Inflammatory macrophage treated with lipopolysaccharide for 4 hours (primary cell): ENCODE results near the gene KANK3.
"Not testable (repeated sequence)": the region's sequence is repeated elsewhere in the genome, so short reads cannot be mapped to it uniquely, and the experiment has no call there.

Experiments used
- DNase-seq: peaks from one replicate; pipeline ENCODE4 v3.0.0-alpha.2; 2020

Gene KANK3

DNA sequence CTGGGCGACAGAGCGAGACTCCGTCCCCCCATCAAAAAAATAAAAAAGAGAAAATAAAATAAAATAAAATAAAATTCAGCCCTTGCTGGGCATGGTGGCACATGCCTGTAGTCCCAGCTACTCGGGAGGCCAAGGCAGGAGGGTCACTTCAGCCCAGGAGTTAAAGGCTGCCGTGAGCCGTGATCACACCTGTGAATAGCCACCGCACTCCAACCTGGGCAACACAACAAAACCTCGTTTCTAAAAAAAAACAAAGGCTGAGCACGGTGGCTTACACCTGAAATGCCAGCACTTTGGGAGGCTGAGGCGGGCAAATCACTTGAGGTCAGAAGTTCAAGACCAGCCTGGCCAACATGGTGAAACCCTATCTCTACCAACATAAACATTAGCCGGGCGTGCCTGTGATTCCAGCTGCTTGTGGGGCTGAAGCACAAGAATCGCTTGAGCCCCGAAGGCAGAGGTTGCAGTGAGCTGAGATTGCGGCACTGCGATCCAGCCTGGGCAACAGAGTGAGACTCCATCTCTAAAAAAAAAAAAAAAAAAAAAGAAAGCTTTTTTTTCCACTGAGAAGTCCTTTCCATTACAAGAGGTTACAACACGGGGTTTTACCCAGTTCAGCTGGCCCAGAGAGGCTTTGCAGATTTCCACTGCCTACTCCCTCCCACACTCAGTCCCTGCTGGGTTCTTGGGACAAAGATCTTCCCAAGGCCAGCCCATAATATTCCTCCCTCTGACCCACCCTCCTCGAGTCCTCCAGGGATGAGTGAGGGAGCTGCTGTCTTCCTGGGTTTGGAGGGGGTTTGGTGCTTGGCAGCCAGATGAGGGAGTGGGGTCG lies 27.3 kb upstream of the KANK3 start:
- DNase-seq = peak; percentile 39

DNA sequence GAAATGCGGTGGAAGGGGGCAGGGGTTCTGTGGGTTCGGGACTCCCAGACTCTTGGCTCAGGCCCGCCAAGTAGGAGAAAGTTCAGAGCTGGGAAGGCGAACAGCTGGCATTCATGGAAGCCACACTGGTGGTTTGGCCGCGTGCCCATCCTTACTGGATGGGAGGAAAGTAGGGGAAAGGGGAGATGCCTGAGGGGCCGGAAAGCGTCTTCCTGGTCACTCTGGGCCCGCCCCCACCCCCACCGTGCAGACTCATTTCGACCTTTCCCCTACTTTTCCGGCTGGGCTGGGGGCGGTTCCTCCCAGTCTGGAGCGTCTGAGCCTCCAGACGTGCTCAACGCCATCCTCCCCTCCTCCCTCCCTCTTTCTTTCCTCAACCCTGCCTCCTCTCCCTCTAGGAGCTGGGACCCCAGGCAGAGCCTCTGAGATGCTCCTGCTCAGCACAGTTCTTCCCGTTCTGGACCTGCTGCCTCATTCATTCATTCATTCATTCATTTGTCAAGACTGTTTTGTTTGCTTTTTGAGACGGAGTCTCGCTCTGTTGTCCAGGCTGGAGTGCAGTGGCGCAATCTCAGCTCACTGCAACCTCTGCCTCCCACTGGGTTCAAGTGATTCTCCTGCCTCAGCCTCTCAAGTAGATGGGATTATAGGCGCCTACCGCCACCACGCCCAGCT lies 24.4 kb upstream of the KANK3 start:
- no peak for DNase-seq

DNA sequence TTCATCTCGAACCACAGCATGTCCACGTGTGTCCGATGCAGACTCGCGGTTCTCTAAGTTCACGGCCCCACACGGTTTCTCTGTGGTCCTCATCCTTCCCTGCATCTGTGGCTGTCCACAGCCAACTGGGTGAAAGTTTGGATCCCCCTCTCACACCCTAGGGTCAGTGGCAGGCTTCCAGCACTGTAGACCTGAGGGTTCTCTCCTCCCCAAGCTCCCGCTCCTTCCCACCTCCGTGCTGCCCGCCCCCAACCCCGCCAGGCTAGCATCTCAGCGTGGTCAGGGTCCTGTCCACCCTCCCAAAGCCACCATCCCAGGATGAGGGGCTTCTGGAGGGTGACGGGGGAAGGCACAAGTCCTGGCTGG lies 23.9 kb upstream of the KANK3 start:
- DNase-seq = no peak

DNA sequence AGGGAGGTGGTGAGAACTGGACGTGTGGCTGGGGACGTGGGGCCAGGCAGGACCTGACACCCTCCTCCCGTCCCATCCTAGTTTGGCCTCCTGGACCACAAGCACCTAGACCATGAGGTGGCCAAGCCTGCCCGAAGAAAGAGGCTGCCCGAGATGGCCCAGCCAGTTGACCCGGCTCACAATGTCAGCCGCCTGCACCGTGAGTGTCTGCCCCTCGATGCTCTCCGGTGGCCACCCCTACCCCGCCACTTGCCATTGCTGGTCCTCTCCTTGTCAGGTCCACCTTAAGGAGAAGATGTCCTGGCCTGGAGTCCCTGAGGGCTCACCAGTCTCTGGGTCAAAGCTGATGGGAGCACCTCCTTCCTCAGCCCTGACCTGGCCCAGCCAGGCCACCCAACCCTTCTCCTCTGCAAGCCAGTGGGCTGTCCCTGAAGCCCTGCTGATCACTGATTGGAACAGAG lies 23.1 kb upstream of the KANK3 start:
- DNase-seq = no peak

DNA sequence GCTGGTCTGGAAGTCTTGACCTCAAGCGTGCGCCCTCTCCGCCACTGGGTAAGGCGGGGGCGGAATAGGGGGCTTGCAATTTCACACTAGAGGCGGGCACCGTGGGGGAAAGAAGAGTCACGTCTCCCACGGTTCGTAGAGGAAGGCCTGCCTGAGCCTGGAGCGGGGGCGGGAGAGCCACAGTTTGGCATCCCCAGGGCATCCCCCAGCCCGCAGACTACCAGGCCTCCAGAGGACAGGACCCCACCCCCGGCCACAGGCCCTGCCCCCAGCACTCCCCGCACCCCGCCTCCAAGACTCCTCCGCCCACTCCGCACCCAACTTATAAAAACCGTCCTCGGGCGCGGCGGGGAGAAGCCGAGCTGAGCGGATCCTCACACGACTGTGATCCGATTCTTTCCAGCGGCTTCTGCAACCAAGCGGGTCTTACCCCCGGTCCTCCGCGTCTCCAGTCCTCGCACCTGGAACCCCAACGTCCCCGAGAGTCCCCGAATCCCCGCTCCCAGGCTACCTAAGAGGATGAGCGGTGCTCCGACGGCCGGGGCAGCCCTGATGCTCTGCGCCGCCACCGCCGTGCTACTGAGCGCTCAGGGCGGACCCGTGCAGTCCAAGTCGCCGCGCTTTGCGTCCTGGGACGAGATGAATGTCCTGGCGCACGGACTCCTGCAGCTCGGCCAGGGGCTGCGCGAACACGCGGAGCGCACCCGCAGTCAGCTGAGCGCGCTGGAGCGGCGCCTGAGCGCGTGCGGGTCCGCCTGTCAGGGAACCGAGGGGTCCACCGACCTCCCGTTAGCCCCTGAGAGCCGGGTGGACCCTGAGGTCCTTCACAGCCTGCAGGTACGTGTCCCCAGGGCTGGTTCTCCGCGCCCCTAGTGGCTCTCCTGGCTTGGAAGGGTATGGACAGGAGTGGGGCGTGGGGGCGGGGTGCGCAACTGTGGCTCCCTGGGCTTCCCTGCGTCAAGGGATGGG lies 21.0 kb upstream of the KANK3 start, which contains the start of gene ANGPTL4:
ANGPTL4 (plus strand) TSS at position 353 of the 969 bp plus-strand sequence; CDS start at position 520, 167 bp downstream.
- DNase-seq = peak; percentile 56

DNA sequence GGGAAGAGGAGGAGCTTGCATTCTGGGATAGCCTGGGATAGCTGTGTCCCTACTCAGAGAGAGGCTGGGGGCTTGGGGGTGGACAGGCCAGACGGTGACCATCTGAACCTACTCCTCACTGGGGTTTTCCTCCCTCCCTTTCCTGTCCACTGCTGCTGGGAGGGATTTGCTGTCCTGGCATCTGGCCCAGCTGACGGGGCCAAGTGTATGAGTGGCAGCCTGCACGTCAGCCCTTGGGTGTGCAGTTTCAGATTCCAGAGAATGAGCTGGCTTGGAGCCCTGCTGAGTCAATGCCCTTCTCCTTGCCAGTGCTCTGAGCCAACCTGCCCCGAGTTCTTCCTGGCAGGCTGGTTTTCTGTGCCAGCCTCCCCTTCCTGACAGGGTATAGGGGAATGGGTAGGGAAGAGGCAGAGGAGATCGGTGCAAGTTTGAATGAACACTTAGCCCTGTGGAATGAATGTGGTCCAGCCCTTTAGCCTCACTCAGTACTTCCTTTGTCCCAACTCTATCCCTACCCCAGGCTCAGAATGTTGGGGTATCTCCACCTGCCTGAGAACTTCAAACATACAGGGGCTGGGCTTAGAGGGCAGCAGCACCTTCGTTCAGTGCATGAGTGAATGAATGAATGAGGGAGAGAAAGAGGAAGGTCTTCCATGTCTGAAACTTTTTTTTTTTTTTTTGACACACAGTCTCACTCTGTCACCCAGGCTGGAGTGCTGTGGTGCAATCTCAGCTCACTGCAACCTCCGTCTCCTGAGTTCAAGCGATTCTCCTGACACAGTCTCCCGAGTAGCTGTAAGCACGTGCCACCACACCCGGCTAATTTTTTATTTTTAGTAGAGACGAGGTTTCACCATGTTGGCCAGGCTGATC lies 19.1 kb upstream of the KANK3 start:
- DNase-seq = peak; percentile 98

DNA sequence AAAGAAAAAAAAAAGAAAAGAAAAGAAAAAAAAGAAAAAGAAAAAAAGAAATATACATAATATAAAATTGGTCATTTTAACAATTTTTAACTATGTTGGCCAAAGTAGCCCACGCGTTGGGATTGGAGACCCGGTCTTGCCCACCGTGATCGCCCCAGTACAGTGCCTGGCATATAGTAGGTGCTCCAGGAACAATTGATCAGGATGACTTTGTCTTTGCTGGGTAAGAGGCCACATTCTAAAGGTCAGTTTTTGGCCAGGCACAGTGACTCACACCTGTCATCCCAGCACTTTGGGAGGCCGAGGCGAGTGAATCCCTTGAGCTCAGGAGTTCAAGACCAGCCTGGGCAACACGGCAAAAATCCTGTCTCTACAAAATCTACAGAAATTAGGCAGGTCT lies 17.1 kb upstream of the KANK3 start:
- DNase-seq = no peak

DNA sequence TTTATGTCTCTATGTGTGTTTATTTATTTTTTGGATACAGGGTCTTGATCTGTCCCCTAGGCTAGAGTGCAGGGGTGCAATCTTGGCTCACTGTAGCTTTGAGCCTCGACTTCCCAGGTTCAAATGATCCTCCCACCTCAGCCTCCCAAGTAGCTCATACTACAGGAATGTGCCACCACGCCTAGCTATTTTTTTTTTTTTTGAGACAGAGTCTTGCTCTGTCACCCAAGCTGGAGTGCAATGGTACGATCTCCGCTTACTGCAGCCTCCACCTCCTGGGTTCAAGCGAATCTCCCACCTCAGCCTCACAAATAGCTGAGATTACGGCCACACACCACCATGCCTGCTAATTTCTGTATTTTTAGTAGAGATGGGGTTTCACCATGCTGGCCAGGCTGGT lies 15.9 kb upstream of the KANK3 start:
- no peak for DNase-seq

DNA sequence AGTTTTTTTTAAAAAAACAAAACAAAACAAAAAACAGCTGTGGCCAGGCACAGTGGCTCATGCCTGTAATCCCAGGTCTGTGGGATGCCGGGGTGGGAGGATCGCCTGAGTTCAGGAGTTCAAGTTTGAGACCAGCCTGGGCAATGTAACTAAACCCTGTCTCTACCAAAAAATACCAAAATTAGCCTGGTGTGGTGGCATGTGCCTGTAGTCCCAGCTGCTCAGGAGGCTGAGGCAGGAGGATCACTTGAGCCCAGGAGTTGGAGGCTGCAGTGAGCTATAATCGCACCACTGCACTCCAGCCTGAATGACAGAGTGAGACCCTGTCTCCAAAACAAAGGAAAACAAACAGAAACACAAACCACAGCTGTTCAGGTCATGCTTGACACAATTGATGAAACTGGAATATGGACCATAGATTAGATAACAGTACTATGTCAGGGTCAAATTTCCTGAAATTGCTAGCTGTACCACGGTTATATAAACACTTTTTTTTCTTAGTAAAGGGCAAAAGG lies 14.0 kb upstream of the KANK3 start:
- DNase-seq = no peak

DNA sequence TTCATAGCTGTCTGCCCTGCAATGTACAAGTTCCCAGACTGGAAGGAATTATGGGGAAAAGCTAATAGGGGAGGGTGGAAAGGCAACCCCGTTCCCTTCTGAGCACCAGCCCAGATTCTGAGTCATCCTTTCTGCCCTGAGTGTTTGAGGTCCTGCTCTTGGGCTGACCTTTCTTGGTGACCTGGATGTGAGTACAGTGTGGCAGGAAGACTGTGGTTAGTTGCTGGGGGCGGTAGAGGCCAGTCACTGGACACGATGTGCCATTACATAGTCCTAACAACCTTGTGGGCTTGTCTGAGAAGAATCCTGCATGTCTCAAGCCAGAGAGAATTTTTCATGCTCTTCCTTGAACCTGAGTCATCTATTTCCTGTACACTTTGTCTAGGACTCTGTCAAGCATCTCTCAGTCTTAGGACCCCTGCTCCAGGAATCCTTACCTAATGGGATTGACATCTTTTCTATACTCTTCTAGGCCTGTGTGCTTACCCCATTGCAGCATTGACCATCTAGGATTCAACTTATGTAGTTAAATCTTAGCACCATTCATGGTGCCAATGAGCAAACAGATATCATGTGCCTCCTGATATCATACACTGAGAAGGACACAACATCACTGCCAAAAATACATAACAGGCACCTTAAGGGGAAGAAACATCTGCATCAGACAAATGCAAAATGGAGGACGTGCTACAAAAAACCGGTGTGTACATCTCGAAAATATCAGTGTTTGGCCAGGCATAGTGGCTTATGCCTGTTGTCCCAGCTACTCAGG lies 12.8 kb upstream of the KANK3 start:
- DNase-seq = peak; percentile 96

DNA sequence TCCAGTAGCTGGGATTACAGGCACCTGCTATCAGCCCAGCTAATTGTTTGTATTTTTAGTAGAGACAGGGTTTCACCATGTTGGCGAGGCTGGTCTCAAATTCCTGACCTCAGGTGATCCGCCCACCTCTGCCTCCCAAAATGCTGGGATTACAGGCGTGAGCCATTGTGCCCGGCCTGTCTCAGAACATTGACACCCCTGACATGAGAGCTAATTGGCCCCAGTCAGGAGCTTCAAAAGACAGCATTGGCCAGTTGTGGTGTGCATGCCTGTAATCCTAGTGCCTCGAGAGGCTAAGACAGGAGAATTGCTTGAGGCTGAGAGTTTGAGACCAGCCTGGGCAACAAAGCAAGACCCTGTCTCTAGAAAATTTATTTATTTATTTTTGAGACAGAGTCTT lies 9.8 kb upstream of the KANK3 start:
- not testable (repeated sequence) for DNase-seq

DNA sequence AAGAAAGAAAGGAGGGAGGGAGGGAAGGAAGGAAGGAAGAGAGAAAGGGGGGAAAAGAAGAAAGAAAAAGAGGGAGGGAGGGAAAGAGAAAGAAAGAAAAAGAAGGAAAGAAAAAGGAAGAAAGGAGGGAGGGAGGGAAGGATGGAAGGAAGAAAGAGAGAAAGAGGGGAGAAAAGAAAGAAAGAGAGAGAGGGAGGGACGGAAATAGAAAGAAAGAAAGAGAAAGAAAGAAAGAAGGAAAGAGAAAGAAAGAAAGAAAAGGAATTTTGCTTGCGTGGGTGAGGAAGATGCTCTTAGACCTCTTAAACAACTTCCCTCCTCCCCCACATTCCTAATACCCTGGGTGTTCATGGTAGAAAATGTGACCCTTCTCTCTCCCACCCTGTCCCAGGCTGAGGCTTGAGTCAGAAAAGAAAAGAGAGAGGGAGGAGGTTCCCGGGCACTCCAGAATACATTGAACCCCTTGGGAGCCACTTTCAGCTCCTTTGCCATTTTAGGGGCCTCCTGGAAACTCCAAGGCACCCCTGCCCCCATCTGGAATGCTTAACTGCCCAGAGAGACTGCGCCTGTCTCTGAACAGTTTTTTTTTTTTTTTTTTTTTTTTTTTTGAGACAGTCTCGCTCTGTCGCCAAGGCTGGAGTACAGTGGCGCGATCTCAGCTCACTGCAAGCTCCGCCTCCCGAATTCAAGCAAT lies 9.2 kb upstream of the KANK3 start:
- peak; percentile 47 for DNase-seq

DNA sequence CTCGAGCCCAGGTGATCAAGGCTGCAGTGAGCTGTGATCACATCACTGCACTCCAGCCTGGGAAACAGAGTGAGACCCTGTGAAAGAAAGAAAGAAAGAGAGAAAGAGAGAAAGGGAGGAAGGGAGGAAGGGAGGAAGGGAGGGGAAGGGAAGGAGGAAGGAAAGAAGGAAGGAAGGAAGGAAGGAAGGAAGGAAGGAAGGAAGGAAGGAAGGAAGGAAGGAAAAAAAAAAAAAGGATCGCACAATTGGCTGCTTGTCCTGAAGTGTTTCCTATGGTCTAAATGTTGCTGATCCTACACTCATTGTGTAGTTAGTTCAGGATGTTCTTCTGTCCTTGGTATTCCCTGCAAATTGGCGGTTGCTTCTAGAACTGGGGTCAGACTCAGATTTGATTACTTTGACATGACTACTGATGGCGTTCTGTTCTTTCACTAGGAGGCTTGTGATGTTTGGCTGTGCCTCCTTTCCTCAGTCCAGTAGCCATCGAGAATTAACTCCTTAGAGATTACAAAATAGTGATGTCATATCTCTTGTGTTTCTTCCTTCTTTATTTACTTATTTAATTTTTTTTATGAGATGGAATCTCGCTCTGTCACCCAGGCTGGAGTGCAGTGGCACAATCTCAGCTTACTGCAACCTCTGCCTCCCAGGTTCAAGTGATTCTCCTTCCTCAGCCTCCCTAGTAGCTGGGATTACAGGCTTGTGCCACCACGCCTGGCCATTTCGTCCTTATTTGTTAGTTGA lies 6.7 kb upstream of the KANK3 start:
- DNase-seq = peak; percentile 24

DNA sequence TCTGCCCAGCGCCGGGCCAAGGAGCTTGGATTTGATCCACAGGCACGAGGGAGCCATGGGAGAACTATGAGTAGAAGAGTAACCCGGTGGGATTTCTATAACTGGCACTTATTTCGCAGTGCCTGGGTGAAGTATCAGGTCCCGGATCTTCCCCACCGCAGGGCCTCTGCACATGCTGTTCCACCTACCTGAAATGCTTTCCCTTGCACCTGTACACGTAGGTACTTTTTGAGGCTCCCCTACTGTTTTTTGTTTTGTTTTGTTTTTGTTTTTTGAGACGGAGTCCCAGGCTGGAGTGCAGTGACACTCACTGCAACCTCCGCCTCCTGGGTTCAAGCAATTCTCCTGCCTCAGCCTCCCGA lies 402 bp upstream of the KANK3 start:
- DNase-seq = no peak

DNA sequence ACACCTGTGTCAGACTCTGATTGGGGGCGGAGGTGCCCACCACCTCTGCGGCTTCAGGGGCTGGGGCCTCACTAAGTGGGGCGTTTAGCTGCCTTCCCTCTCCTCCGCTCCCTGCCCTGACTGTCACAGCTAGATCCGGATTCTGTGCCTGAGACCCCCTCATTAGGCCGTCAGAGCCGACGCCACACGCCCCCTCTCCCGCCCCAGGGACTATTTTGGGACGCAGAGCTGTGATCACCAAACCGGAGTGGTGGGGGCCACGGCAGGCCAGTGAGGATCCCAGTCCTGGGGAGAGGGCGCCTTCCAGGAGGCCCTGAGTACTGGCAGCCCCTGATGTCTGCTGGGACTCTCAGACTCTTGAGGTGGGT lies 762 bp downstream of the KANK3 start:
- DNase-seq = no peak

DNA sequence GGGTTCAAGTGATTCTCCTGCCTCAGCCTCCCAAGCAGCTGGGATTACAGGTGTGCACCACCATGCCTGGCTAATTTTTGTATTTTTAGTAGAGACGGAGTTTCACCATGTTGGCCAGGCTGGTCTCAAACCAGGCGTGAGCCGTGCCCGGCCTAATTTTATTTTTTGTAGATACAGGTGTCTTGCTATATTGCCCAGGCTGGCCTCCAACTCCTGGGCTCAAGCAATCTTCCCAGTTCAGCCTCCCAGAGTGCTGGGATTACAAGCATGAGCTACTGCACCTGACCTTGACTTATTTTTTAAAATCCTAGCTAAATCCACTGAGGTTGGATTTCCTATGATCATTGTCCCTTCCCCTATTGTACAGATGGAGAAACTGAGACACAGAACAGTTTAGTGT lies 1.6 kb downstream of the KANK3 start:
- not testable (repeated sequence) for DNase-seq

DNA sequence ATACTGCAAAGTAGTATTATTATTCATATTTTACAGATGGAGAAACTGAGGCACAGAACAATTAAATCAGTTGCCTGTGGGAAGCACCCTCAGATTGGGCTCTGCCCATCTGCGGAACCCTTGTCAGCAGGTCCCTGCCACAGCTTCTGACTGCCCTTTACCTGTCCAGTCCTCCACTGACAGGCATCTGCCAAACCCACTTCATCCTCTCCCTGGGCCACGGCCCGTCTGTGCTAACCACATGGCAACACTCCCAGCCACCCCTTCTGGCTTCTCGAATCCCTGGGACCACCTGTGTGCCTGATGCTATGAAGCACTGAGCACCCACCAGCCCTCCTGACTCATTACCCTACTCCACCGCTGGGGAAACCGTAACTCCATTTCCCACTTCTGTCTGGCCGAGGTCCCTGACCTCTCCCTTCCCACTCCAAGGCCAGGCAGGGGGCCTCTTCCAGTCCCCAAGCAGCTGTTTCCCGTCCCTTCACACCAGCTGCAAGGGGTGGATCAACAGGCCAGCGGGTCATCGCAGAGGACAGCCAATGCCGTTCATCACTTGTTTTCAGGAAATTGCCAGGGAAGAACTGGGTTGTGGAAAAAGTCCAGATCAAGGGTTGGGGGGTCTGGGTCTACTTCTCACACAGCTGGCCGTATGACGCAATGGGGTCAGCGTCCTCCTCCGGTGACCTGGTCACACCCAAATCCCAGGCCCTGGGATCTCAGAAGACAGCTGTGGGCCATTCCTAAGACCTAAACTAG lies 2.5 kb downstream of the KANK3 start:
- peak; percentile 29 for DNase-seq

DNA sequence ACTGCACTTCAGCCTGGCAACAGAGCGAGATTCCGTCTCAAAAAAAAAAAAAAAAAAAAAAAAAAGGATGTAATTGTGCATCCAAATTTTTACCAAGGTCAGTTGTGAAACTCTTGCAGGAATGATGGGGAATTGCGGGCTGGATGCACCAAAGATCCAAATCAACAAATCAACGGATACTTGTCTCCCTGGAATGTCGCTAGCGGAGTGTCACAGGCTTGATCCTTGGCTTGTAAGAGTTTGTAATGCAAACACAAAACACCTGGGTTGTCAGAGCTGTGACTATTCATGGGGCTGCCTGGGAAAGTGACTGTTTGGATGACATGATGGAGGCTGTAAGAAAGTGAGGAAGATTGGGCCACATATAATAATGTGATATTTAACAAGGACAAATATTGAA lies 4.2 kb downstream of the KANK3 start:
- no peak for DNase-seq

DNA sequence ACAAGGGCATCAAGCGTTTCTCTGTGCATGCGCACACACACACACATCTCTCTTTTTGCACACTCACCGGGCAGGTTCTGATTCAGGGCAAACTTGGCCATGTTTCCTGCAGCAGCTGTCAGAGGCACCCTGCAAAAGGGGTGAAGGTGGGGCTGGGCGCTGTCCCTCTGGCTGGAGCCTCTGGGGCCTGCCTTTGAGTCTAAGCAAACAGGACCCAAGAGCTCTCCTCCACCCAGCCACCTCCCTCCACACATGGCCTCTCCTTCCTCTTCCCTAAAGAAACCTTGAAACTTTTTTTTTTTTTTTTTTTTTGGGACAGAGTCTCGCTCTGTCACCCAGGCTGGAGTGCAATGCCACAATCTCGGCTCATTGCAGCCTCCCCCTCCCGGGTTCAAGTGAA lies 5.3 kb downstream of the KANK3 start:
- DNase-seq = no peak
